ENCODE measurements around the gene LRRC41.
A peak's percentile ranks its signal among the peaks of the same experiment; 100 is the strongest.
"Not testable (repeated sequence)": the region's sequence is repeated elsewhere in the genome, so short reads cannot be mapped to it uniquely, and the experiment has no call there.

The LRRC41 gene

DNA sequence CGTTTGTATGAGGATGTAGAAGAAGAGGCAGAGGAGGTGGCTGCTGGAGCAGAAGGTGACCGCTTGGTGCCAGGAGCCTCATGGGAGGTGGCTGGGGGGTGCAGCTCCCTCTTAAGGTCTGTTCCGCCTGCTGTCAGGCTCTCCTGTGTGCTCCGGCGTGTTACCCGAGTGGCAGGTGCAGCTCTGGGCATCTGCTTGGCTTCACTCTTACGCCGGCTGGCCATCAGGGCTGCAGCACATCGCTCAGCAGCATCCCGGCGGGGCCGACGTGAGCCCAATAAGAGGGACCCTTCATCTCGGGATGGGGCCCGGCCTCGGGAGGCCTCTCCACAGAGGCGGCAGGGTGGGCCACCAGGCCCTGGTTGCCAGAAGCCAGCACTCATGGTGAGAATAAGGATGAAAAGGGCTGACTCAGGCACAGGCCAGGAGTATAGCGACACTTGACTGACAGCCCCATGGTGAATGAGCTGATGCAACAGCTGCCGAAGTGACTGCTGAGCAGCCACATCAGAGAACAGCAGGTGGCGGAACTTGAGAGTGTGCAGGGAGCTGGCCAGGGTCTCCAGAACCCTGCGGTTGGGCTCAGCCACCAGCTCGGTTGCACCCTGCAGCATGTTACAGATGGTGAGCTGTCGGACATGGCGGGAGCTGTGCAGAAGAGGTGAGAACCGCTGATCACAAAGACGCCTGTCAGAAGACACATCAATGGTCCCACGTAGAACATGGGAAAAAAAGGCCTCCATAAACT is 17.5 kb downstream of the LRRC41 start:
- DNase-seq (ENCODE audit: low read depth, low spot score): no peak

GRCh38 chr1:46284597-46285564 is 18.5 kb downstream of the LRRC41 start:
- DNase-seq (ENCODE audit: low read depth, low spot score): no peak

- no peak for DNase-seq (ENCODE audit: low read depth, low spot score)
Measured at GRCh38 chr1:46284058-46284457, 19.4 kb downstream of the LRRC41 start.

DNA sequence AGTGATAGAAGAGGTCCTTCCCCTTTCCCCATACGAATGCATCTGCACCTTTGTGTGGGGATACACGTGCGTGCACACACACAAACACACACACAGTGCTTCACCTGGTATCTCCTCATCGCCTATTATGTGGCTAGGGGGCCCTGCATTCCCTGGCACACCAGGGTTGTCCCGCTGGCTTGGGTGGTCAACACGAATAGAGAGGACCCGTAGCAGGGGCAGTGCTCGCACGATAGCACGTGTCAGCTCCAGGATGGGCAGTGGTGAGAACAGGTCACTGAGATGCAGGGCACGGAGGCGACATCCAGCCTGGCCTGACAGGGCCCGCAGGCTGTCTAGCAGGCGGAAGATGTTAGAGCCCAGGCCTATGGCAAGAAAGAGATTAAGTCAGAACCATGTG is 22.4 kb downstream of the LRRC41 start:
- DNase-seq (ENCODE audit: low read depth, low spot score): no peak

- DNase-seq (ENCODE audit: low read depth, low spot score): no peak
Measured at GRCh38 chr1:46280092-46280491, 23.3 kb downstream of the LRRC41 start.

GRCh38 chr1:46278807-46279206 is 24.6 kb downstream of the LRRC41 start:
- peak; percentile 50 for DNase-seq (ENCODE audit: low read depth, low spot score)

DNA sequence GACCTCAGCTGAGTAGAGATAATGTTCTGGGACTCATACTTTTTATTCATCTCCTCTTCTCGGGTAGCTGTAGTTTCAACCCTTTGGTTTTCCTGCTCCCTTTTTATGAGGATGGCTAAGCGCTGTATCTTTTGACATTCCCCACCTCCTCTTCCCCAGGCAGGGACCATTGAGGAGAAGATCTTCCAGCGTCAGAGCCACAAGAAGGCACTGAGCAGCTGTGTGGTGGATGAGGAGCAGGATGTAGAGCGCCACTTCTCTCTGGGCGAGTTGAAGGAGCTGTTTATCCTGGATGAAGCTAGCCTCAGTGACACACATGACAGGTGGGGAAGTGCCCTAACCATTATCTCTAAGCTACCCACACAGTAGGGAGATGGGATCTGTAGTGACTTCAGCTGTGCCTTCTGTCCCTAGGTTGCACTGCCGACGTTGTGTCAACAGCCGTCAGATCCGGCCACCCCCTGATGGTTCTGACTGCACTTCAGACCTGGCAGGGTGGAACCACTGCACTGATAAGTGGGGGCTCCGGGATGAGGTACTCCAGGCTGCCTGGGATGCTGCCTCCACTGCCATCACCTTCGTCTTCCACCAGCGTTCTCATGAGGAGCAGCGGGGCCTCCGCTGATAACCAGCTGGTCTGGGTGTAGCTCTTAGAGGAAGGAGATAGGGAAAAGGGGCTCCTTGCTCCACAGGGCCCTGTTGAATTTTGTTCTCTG is 25.6 kb downstream of the LRRC41 start:
- no peak for DNase-seq (ENCODE audit: low read depth, low spot score)

DNA sequence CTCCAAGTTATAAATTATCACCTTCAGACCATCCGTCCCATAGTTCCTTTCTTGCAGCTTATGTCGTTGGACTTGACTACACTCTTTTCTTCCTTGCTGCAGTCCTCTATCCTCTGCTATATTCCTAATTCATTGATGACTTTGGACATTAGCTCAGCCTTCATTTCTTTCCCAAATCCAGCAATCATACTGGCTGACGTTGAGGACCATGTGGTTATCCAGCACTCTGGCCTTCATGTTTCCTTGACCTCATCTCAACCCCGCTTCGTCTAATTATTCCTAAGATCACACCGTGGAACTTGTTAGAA is 28.4 kb downstream of the LRRC41 start:
- no peak for DNase-seq (ENCODE audit: low read depth, low spot score)

- DNase-seq (ENCODE audit: low read depth, low spot score): no peak
Measured at GRCh38 chr1:46274225-46275029, 29.0 kb downstream of the LRRC41 start.

- no peak for DNase-seq (ENCODE audit: low read depth, low spot score)
Measured at GRCh38 chr1:46268578-46268977, 34.8 kb downstream of the LRRC41 start.

DNA sequence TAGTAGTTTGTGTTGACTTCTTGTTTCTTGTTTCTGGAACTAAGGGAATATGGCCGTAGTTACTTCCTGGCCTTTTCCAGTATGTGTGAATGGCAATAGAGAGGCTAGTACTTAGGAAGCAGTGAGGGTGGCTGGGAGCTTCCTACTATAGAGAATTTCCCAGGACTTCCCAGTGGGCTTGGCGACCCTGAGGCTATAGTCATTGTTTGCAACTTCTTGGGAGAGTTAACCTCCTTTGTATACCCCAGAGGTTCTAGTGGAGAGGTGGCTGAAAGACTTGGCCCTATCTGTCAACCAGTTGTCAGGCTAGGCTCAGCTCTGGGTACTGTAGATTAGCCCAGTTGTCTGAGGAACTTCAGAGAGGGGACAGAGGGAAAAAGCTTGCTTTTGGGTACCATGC is 40.3 kb downstream of the LRRC41 start:
- DNase-seq (ENCODE audit: low read depth, low spot score): no peak

GRCh38 chr1:46262508-46262907 is 40.9 kb downstream of the LRRC41 start:
- no peak for DNase-seq (ENCODE audit: low read depth, low spot score)

DNA sequence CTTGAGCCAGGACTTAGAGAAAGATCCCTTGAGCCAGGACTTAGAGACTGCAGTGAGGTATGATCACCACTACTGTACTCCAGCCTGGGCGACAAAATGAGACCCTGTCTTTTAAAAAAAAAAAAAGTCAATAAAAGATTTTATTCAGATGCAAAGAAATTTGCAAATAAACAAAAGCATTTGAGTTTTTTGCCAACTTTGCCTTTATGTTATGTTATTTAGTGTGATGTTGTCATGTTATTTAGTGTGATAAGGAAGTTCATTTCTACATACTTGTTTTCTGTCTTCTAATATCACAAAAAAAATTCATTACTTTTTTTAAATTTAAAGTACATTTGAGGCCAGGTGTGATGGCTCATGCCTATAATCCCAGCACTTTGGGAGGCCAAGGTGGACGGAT is 46.9 kb downstream of the LRRC41 start:
- DNase-seq (ENCODE audit: low read depth, low spot score): no peak

GRCh38 chr1:46254668-46255067 is 48.7 kb downstream of the LRRC41 start:
- no peak for DNase-seq (ENCODE audit: low read depth, low spot score)

GRCh38 chr1:46248122-46248920 is 55.1 kb downstream of the LRRC41 start:
- DNase-seq (ENCODE audit: low read depth, low spot score): no peak

DNA sequence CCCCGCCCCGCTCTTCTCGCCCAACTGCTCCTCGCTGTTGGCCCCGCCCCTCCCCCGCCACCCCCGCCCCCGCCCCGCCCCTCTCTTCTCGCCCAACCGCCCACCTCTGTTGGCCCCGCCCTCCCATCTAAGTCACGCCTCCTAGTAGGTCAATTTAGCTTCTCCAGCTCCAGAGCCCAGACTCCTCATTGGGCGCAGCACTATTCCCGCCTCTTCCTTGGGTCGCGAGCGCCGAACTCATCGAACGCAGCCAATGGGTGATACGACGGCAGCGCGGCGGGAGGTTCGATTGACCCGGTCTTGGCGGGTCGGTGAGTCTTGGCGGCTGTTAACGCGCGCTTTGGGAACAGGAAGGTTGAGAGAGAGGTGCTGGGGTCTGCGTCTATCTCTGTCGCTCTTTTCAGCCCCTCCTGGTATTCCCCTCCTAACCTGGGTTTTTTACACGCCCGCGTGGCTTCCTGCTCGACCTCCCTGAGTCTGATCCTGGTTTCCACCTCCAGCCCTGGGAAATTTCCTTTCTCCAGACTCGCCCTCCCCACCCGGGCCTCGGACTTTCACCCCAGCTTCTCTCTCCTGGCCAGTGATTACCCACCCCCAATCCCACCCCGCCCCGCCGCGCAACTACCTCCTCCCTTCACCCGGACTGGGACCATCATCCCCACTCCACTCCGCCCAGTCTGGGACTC is 55.8 kb downstream of the LRRC41 start, which contains the start of gene RAD54L:
RAD54L (plus strand) TSS at position 328 of the 686 bp plus-strand sequence. CDS start 643 bp downstream, outside the sequence.
- peak; percentile 99 for DNase-seq (ENCODE audit: low read depth, low spot score)

- no peak for DNase-seq (ENCODE audit: low read depth, low spot score)
Measured at GRCh38 chr1:46246548-46247435, 56.6 kb downstream of the LRRC41 start.

DNA sequence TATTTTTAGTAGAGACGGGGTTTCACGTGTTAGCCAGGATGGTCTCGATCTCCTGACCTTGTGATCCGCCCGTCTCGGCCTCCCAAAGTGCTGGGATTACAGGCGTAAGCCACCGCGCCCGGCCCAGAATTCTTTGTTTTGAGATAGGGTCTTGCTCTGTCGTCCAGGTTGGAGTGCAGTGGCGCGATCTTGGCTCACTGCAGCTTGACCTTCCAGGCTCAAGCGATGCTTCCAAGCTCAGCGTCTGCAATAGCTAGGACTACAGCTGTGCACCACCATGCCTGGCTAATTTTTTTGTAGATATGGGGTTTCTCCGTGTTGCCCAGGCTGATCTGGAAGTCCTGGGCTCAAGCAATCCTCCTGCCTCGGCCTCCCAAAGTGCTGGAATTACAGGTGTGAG is 57.3 kb downstream of the LRRC41 start:
- not testable (repeated sequence) for DNase-seq (ENCODE audit: low read depth, low spot score)

Data from astrocyte of the hippocampus (primary cell).